Endothelial cell (in vitro differentiated cells): ENCODE data around the gene EIF2AK2. TPM values are rescaled to one million over a fixed set of nuclear protein-coding genes. Genes with fewer than 3 reads are reported as not detected.

Experiments
- DNase-seq: peaks from one replicate; pipeline ENCODE4 v3.0.0; 2021; ENCODE audit warnings: low spot score
- H3K27ac Mint-ChIP-seq: one replicate; pipeline ENCODE4 v1.8.0; 2021; ENCODE audit warnings: mixed read lengths, inconsistent platforms; ENCODE audit not compliant: unreplicated experiment
- H3K27me3 Mint-ChIP-seq: one replicate; pipeline ENCODE4 v1.8.0; 2021; ENCODE audit warnings: mild to moderate bottlenecking, moderate library complexity, mixed read lengths, inconsistent platforms; ENCODE audit not compliant: unreplicated experiment
- H3K36me3 Mint-ChIP-seq: one replicate; pipeline ENCODE4 v1.8.0; 2021; ENCODE audit warnings: mild to moderate bottlenecking, low read depth, mixed read lengths, inconsistent platforms; ENCODE audit not compliant: unreplicated experiment
- H3K4me1 Mint-ChIP-seq: one replicate; pipeline ENCODE4 v1.8.0; 2021; ENCODE audit warnings: mild to moderate bottlenecking, mixed read lengths, inconsistent platforms; ENCODE audit not compliant: unreplicated experiment
- H3K4me3 Mint-ChIP-seq: one replicate; pipeline ENCODE4 v1.8.0; 2021; ENCODE audit warnings: mild to moderate bottlenecking, mixed read lengths, inconsistent platforms; ENCODE audit not compliant: unreplicated experiment
- H3K9me3 Mint-ChIP-seq: one replicate; pipeline ENCODE4 v1.8.0; 2021; ENCODE audit warnings: mixed read lengths, inconsistent platforms; ENCODE audit not compliant: unreplicated experiment
- total RNA-seq: library from RNA; stranded (reverse); fragmentation: NEBNext Ultra II Directional; extraction: Animal tissue kit (Norgen Biotek cat#: 25700); gene quantifications from one replicate; pipeline ENCODE4 v1.2.1, GENCODE V29; 2021; ENCODE audit not compliant: unreplicated experiment
- TF ChIP-seq, protein P1 (sequence below): fragments of 200-600 bp; sonication (generic); IDR thresholded peaks from one replicate; pipeline ENCODE4 v1.5.0; 2021; ENCODE audit warnings: antibody characterized with exemption; ENCODE audit not compliant: unreplicated experiment

EIF2AK2 gene
- total RNA-seq, 1 donor from 2014 or later, result 32.9 TPM

DNA sequence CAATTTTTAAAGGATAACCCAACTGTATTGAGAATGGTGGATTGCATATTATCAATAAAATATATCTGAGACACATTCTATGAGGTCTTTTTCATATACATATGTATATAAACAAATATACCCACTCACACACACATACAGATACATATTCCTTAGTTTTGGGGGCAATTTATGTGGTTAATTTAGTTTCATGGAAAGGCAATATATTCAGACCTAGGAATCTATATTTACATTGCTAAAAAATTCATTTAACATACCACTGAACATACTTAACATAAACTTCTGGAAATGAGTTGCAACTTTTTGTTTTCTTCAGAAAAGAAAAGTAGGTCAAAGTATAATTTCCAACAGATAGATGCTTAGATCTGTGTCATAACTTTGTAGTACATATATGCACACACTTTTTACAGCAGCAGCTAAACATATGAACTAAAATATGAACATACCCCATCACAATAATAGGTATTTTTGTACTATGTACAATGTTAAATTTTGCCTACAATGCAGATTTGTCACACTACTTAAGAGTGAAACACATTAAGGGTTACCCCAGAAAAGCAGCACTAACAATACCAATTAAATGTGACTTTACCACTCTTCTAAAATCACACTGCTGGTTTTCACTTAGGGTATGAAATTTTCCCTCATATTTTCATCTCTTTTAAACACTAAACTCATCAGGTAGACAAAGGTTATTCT, 95.6 kb downstream of the EIF2AK2 start:
- Mint-ChIP-seq H3K9me3 (no peaks in the 10 kb centered on the region), H3K36me3 (peaks cover 14% of the 10 kb centered on the region), H3K4me1 (no peaks in the 10 kb centered on the region), H3K27me3 (no peaks in the 10 kb centered on the region), H3K4me3 (no peak overlapping the region), H3K27ac (no peak overlapping the region)
- TF ChIP-seq, protein P1, sequence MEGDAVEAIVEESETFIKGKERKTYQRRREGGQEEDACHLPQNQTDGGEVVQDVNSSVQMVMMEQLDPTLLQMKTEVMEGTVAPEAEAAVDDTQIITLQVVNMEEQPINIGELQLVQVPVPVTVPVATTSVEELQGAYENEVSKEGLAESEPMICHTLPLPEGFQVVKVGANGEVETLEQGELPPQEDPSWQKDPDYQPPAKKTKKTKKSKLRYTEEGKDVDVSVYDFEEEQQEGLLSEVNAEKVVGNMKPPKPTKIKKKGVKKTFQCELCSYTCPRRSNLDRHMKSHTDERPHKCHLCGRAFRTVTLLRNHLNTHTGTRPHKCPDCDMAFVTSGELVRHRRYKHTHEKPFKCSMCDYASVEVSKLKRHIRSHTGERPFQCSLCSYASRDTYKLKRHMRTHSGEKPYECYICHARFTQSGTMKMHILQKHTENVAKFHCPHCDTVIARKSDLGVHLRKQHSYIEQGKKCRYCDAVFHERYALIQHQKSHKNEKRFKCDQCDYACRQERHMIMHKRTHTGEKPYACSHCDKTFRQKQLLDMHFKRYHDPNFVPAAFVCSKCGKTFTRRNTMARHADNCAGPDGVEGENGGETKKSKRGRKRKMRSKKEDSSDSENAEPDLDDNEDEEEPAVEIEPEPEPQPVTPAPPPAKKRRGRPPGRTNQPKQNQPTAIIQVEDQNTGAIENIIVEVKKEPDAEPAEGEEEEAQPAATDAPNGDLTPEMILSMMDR, result no peak
- DNase-seq, result no peak

DNA sequence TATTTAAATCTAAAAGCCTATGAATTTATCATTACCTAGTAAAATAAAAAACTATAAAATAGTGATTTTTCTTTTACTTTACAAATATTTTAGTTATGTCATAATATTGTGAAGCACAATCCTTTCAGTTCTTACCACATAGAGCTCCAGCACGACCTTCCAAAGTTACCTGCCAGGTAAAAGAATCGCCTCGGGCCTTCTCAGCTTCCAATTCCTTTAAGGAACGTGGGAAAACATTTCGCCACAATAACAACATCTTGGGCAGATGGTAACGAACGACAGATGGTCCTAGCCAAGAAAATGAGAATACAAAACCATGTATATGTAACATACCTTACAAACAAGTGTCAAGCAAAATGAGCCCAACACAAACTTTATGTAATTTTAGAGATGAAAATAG, 96.3 kb downstream of the EIF2AK2 start:
- H3K36me3 Mint-ChIP-seq, result peaks cover 14% of the 10 kb centered on the region
- TF ChIP-seq, protein P1, result no peak
- no peak for DNase-seq
- no peaks in the 10 kb centered on the region for H3K9me3 Mint-ChIP-seq
- H3K4me1 Mint-ChIP-seq, result no peaks in the 10 kb centered on the region
- no peak overlapping the region for H3K27ac Mint-ChIP-seq
- no peak overlapping the region for H3K4me3 Mint-ChIP-seq
- no peaks in the 10 kb centered on the region for H3K27me3 Mint-ChIP-seq

DNA sequence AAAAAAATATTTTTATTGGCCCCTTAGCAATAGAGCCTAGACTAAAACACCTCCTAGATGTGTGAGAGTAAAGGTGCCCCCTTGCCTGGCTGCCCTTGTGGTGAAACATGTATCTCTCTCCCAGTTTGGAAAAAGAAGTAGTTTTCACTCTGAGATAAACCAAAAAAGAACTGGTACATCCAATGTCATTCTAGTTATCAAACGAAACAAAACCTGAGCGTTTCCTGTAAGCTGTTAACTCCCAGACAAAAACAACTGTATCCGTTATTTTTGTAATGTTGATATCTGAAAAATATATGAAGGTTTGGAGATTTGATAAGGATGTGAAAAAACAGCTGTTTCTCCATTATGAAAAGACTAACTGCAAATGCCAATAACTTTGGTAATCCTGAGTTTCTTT, 96.9 kb downstream of the EIF2AK2 start:
- Mint-ChIP-seq H3K36me3 (peaks cover 14% of the 10 kb centered on the region), H3K4me3 (no peak overlapping the region), H3K27me3 (no peaks in the 10 kb centered on the region), H3K27ac (no peak overlapping the region), H3K4me1 (no peaks in the 10 kb centered on the region), H3K9me3 (no peaks in the 10 kb centered on the region)
- DNase-seq, result no peak
- TF ChIP-seq, protein P1, result no peak

DNA sequence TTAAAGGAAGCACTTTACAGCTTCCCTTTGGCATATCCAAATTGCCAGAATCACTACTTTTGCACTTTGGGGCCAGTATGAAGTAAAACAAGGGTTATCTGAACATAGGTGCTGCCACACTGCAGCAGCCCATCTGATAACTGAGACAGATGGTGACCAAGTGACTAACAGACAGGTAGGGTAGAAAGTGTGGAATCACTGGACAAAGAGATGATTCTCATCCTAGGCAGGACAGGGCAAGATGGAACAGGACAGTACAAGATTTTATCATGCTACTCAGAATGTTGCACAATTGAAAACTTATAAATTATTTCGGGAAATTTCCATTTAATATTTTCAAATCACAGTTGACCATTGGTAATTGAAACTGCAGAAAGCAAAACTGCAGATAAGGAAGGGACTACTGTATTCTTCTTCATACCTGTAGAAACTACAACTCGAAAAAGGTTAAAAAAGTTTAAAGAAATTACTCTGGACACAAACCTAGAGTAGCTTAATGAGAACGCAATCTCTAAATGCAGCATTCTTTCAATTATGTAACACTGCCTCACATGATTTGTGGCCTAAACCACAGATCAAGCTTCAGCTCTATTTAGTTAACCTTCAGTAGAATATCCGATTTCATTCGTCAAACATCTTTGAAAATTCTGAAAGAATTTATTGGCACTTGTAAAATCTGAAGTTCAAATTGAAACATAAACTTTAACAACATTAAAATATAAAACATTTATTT, 104.0 kb downstream of the EIF2AK2 start:
- TF ChIP-seq, protein P1, result no peak
- Mint-ChIP-seq H3K4me3 (no peak overlapping the region), H3K27ac (no peak overlapping the region), H3K4me1 (no peaks in the 10 kb centered on the region), H3K9me3 (no peaks in the 10 kb centered on the region), H3K36me3 (peaks cover 11% of the 10 kb centered on the region), H3K27me3 (no peaks in the 10 kb centered on the region)
- no peak for DNase-seq

Other genes with a start within 250 kb of the EIF2AK2 start
- 52.0 TPM for gene STRN, start 190.4 kb downstream of the EIF2AK2 start, total RNA-seq
- 26.3 TPM for gene HEATR5B, start 72.6 kb downstream of the EIF2AK2 start, total RNA-seq
- 8.2 TPM for gene GPATCH11, start 72.5 kb downstream of the EIF2AK2 start, total RNA-seq
- not detected for gene SULT6B1, start 31.7 kb upstream of the EIF2AK2 start, total RNA-seq
- gene CEBPZOS, start 39.5 kb upstream of the EIF2AK2 start, total RNA-seq, result 18.5 TPM
- gene CEBPZ, start 74.6 kb upstream of the EIF2AK2 start, total RNA-seq, result 41.2 TPM
- gene NDUFAF7, start 74.7 kb upstream of the EIF2AK2 start, total RNA-seq, result 16.6 TPM
- gene PRKD3, start 167.9 kb upstream of the EIF2AK2 start, total RNA-seq, result 71.3 TPM
- 50.6 TPM for gene QPCT, start 187.7 kb upstream of the EIF2AK2 start, total RNA-seq